IPS-20b (cell line): ENCODE data around the gene PPFIBP1.

Source experiments
- H3K27ac ChIP-seq: one replicate; pipeline ENCODE4 v1.5.1; 2013; ENCODE audit warnings: low read length
- H3K27me3 ChIP-seq: 2 replicates; pipeline ENCODE4 v1.6.1; 2013; ENCODE audit warnings: mild to moderate bottlenecking, low read length, inconsistent platforms; ENCODE audit not compliant: insufficient read depth
- H3K36me3 ChIP-seq: 2 replicates; pipeline ENCODE4 v1.6.1; 2013; ENCODE audit warnings: low read depth, mild to moderate bottlenecking, inconsistent platforms, low read length, moderate library complexity; ENCODE audit not compliant: insufficient read depth
- H3K4me1 ChIP-seq: 2 replicates; pipeline ENCODE4 v1.6.1; 2013; ENCODE audit warnings: mild to moderate bottlenecking, control low read depth, inconsistent platforms, low read length, moderate library complexity; ENCODE audit not compliant: insufficient read depth
- H3K4me3 ChIP-seq: 2 replicates; pipeline ENCODE4 v1.5.1; 2013; ENCODE audit warnings: mild to moderate bottlenecking, low read length, inconsistent platforms
- H3K9ac ChIP-seq: 2 replicates; pipeline ENCODE4 v1.6.1; 2013; ENCODE audit warnings: low read depth, mild to moderate bottlenecking, inconsistent platforms, low read length, moderate library complexity
- H3K9me3 ChIP-seq: 2 replicates; pipeline ENCODE4 v1.6.1; 2013; ENCODE audit warnings: mild to moderate bottlenecking, low read depth, low read length, inconsistent platforms; ENCODE audit not compliant: insufficient read depth

Gene PPFIBP1

DNA sequence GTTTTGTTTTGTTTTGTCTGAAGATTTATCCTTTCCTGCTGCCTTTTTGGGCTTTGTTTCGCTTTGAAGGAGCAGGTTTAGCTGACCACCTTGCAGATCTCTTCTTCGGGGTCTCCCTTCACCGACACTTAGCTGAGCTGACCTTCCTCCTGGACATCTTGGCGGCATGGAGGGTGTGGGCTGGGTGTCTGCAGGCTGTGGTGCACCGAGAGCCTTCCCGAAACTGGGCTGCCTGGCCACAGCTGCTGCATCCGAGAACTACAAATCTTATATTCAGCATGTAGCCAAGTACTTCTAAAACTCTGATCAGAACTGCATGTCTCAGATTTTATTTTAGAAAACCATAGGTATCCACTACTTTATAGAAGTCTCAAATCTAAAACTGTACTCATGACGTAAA lies 84.9 kb downstream of the PPFIBP1 start:
- Histone ChIP-seq H3K27me3 (no peaks in the 10 kb centered on the region), H3K36me3 (no peaks in the 10 kb centered on the region), H3K9me3 (no peaks in the 10 kb centered on the region; the same call in 1 of the 2 replicates), H3K4me1 (no peaks in the 10 kb centered on the region), H3K27ac (no peak overlapping the region), H3K4me3 (no peak overlapping the region), H3K9ac (no peak overlapping the region)

DNA sequence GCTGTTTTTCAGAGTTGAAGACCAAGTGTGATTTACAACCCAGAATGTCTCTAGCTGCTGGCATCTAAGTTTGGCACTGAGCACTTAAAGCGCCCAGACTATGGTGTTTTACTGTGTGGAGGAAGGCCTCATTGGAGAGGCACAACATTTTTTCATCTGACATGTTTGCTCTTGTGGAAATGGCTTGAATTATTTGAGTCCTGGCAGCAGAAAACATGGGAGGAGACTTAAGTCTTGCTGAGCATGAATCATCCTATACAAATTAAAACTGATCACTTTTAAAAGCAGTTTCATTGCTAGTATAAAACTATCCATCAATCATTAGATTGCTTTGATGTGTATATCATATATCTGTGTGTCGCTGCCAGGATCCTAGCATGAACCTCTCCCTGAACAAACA lies 86.4 kb downstream of the PPFIBP1 start:
- Histone ChIP-seq H3K9me3 (no peaks in the 10 kb centered on the region), H3K27ac (no peak overlapping the region), H3K4me3 (no peak overlapping the region), H3K36me3 (no peaks in the 10 kb centered on the region), H3K4me1 (no peaks in the 10 kb centered on the region; the same call in 1 of the 2 replicates), H3K27me3 (no peaks in the 10 kb centered on the region), H3K9ac (no peak overlapping the region)

DNA sequence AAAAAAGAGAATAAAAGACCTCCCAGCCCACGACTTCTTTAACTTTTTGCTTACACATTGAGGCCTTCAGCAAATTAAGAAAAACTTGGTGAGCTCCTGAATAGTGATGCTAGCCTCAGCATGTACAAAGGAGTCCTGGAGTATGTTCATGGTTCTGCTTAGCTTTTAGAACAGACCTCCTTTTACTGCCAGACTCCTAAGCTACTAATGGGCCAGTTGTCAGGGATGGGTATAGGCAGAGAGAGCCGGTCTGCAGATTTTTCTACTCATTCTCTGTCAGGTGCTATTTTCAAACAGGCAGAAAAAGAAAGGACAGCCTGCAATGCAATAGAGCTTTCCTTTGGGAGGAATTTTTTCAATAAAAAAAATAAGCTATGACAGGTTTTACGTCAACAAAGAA lies 90.4 kb downstream of the PPFIBP1 start:
- Histone ChIP-seq H3K27ac (no peak overlapping the region), H3K27me3 (no peaks in the 10 kb centered on the region), H3K4me1 (no peaks in the 10 kb centered on the region; the same call in 1 of the 2 replicates), H3K9ac (no peak overlapping the region), H3K4me3 (no peak overlapping the region), H3K36me3 (no peaks in the 10 kb centered on the region; the same call in 1 of the 2 replicates), H3K9me3 (no peaks in the 10 kb centered on the region)

DNA sequence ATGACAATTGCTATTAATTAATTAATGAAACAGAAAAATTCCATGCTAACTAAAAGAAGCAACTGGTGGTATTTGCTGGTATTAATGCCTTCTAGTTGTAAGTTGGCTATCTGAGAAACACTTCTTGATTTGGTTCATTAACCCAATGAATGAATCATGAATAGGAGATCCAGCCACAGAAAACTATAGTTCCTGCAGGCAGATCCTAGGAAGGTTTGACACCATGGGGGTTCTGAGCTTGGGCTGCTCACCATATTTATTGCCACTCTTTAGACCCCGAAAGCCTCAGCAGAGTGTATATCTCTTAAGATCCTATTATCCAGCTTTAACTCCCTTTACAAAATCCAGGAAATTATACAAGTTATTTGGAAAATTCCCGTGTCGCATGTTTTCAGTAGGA lies 90.9 kb downstream of the PPFIBP1 start:
- H3K4me1 ChIP-seq = no peaks in the 10 kb centered on the region; the same call in 1 of the 2 replicates
- H3K27me3 ChIP-seq = no peaks in the 10 kb centered on the region
- H3K4me3 ChIP-seq = no peak overlapping the region
- H3K27ac ChIP-seq = no peak overlapping the region
- no peaks in the 10 kb centered on the region for H3K9me3 ChIP-seq
- no peaks in the 10 kb centered on the region; the same call in 1 of the 2 replicates for H3K36me3 ChIP-seq
- no peak overlapping the region for H3K9ac ChIP-seq

DNA sequence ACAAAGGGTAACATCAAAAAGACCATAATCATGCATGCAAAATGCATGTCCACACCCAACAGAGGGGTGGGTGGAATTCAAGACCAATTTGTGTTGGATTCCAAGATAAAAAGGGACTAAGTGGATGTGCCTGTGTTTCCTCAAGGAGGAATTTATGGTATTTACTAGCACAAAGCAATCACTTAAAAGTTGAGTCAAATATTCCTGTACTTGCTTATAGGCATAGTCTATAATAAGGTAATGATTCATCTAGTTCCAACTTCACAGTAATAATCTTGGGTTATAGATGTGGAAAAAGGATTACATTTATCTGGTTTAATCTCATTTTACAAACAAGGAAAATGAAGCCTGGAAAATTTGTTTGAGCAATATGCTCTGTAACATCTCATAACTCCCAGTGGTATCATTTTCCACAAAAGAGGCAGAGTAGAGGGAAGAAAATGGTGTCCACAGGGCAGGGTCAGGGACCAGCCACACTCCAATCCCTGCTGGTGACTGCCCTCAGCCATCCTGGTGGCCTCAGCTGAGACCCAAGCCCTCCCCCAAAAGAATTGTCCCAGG lies 91.4 kb downstream of the PPFIBP1 start:
- Histone ChIP-seq H3K9ac (no peak overlapping the region), H3K27me3 (no peaks in the 10 kb centered on the region), H3K36me3 (no peaks in the 10 kb centered on the region; the same call in 1 of the 2 replicates), H3K4me1 (no peaks in the 10 kb centered on the region; the same call in 1 of the 2 replicates), H3K4me3 (no peak overlapping the region), H3K9me3 (no peaks in the 10 kb centered on the region), H3K27ac (no peak overlapping the region)

DNA sequence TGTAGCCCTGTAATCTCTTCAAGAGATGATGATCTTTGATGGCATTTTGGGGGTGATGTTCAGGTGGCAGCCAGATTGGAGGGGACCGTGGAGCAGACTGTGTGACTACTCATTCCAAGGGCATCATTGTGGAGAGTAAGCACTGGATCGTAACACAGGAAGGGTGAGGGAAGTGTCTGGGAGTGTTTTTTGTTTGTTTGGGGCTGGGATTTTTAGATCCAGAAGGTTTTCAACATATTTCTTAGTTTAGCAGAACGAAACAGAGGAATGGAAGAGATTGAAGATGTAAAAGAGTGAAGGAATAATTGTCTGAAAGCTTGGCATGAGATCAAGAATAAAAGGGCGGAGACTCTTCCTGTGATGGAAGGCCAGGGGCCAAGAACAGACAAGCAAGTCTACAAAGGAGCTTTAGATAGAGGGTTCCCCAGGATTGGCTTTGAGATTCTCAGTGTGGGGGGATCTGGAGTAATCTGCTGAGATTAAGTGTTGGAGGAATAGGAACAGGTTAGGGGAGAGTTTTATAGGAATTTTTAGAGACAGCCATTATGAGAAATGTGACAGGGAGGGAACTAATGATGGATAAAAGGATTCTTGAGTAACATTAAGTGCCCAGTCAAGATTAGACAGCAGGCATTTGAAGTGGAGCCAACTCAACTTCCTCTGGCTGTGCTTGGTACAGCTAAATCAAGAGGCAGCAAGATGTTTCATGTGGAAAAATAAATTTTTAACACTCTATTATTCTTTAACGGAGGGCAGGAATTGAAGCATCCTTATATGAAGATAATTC lies 92.5 kb downstream of the PPFIBP1 start:
- H3K9ac ChIP-seq = no peak overlapping the region
- no peak overlapping the region for H3K4me3 ChIP-seq
- no peaks in the 10 kb centered on the region; the same call in 1 of the 2 replicates for H3K4me1 ChIP-seq
- H3K27ac ChIP-seq = no peak overlapping the region
- H3K9me3 ChIP-seq = no peaks in the 10 kb centered on the region
- no peaks in the 10 kb centered on the region for H3K27me3 ChIP-seq
- H3K36me3 ChIP-seq = no peaks in the 10 kb centered on the region; the same call in 1 of the 2 replicates

DNA sequence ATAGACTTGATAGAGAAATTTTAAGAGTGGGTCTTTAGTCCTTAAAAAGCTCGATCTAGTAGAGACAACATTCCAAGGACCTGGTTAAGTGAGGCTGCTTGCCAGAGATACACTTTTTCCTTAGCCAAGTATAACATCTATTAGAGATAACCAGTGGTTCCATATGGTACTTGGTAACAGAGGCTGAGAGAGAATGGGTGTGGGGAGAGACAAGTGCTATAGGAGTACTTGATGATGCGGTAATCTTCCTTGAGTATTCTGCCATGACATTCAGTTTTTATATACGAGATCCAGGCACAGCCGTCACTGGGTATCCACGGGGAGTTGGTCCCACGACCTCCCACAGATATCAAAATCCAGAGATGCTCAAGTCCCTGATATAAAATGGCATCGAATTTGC lies 94.8 kb downstream of the PPFIBP1 start:
- Histone ChIP-seq H3K4me1 (no peaks in the 10 kb centered on the region; the same call in 1 of the 2 replicates), H3K9me3 (no peaks in the 10 kb centered on the region), H3K9ac (no peak overlapping the region), H3K36me3 (no peaks in the 10 kb centered on the region; the same call in 1 of the 2 replicates), H3K4me3 (no peak overlapping the region), H3K27me3 (no peaks in the 10 kb centered on the region), H3K27ac (no peak overlapping the region)

DNA sequence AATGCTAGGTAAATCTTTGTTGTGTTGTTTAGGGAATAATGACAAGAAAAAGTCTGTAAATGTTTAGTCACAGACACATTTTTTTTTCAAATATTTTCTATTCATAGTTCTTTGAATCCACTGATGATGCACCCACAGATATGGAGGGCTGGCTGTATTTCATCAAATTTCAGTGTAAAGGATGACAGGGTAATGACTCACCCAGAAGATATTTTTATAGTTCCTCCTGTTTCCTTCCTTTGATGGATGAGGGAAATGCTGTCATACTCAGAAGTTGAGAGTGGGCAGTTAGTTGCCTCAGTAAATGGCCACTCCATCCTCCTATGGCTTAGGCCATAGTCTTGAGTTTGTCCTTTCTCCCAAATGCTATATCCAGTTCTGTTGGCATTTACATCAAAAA lies 95.3 kb downstream of the PPFIBP1 start:
- H3K27me3 ChIP-seq = no peaks in the 10 kb centered on the region
- H3K36me3 ChIP-seq = no peaks in the 10 kb centered on the region; the same call in 1 of the 2 replicates
- H3K4me3 ChIP-seq = no peak overlapping the region
- no peaks in the 10 kb centered on the region; the same call in 1 of the 2 replicates for H3K4me1 ChIP-seq
- no peak overlapping the region for H3K27ac ChIP-seq
- H3K9me3 ChIP-seq = no peaks in the 10 kb centered on the region
- no peak overlapping the region for H3K9ac ChIP-seq

DNA sequence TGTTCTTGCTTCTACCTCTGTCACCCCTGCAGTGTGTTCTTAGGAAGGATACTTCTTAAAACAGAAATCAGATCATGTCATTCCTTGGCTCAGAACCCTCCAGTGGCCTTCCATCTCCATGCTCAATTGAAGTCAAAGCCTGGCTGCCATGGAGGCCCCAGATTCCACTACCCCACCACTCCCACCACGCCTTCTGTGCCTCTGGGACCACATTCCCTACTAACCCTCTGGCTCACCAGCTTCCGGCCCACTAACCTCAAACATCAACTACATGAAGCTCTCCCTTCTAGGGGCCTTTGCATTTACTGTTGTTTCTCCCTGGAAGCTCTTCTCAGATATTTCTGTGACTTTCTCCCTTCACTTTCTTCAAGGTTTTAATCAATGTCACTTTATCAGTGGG lies 96.1 kb downstream of the PPFIBP1 start:
- Histone ChIP-seq H3K27ac (no peak overlapping the region), H3K9ac (no peak overlapping the region), H3K9me3 (no peaks in the 10 kb centered on the region), H3K4me1 (no peaks in the 10 kb centered on the region; the same call in 1 of the 2 replicates), H3K36me3 (no peaks in the 10 kb centered on the region; the same call in 1 of the 2 replicates), H3K27me3 (no peaks in the 10 kb centered on the region), H3K4me3 (no peak overlapping the region)

DNA sequence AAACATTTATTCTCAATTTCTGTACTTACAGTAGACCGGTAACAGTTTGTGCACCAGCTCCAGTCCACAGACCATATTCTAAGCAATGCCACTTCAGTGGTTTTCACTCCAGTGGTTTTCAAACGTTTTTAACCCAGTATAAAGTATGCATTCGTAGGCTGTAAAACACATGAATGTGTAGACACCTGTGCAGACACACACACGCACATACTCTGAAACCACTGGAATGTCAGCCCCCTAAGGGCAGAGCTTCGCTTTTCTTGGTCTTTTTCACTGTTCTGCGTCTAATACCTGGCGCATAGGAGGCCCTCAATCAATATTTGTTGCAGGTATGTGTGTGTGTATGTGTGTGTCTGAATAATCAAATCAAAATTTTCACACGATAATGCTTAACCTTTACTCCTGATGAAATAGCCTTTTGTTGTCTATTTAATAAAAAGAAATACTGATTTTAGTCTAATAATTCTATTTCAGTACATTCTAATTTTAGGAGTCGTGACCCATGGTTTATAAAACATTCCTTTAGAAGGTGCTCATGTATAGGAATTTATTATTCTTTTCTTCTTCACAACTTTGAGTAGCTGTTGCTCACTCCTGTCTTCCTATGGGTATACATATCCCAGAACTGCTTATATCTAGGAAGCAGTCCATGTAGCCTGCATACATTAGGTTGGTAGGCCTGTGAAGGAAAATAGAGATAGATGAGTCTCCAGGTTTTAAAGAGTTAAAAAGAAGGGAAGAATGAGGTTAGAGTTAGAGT lies 98.6 kb downstream of the PPFIBP1 start:
- Histone ChIP-seq H3K36me3 (no peaks in the 10 kb centered on the region; the same call in 1 of the 2 replicates), H3K9ac (no peak overlapping the region), H3K27ac (no peak overlapping the region), H3K9me3 (no peaks in the 10 kb centered on the region), H3K4me1 (no peaks in the 10 kb centered on the region), H3K4me3 (no peak overlapping the region), H3K27me3 (no peaks in the 10 kb centered on the region)

DNA sequence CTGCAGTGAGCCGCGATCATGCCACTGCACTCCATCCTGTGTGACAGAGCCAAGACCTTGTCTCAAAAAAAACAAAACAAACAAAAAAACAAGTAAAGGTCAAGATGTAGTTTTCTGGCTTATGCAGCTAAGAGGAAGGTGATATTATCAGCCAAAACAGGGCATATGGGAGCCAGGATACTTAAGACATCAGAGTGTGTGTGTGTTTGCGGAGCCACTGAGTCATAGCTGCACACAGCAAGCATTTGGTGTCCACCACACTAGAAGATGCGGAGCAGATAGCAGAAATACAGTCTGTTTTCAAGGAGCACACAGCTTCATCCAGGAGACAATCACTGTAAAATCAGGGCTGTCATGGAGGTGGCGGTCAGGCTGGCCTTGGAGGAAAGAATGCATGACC lies 99.6 kb downstream of the PPFIBP1 start:
- no peaks in the 10 kb centered on the region for H3K27me3 ChIP-seq
- no peak overlapping the region for H3K27ac ChIP-seq
- no peak overlapping the region for H3K4me3 ChIP-seq
- no peaks in the 10 kb centered on the region for H3K36me3 ChIP-seq
- no peaks in the 10 kb centered on the region for H3K9me3 ChIP-seq
- H3K9ac ChIP-seq = no peak overlapping the region
- no peaks in the 10 kb centered on the region for H3K4me1 ChIP-seq
